ENCODE data around the gene EMC6.

DNA sequence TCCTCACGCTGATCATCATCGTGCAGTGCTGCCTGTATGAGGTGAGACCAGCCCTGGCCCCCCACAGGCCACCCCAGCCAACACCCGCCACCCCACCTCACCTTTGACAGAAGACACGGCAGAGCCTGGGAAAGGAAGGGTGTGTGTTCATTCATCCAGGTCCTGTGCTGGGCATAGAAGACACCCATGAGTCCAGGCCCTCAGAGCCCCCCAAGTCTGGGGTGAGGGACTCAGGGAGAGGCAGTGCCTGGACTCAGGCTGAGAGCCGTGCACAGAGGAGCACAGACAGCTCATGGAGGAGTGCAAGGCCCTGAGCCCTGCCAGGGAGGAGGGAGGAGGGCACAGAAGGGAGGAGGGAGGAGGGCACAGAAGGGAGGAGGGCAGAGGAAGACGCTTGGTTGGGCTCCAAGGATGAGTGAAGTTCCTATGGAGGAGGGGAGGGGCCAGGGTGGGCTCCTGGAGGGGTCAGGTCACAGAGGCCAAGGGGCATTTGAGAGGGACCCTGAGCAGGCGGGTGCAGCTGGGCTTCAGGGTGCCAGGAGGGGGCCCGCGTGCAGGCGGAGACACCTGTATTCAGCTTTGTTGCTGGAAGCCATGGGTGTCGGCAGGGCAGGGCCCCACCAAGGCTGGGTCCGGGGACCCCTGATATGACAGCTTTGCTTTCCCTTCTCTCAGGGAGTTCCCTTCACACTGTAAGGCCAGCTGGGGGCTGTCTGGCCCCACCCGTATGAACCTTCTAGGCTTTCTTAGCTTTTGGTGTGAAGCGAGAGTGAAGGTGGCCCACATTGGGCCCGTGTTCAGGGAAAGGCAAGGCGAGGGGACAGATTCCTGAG, 11.6 kb upstream of the EMC6 start:
- TF ChIP-seq, protein P1, sequence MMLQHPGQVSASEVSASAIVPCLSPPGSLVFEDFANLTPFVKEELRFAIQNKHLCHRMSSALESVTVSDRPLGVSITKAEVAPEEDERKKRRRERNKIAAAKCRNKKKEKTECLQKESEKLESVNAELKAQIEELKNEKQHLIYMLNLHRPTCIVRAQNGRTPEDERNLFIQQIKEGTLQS (CRISPR knock-in tag; IDR thresholded peaks at IDR 0.05) = no peak
- no peak for TF ChIP-seq ZNF850 (CRISPR knock-in tag; conservative IDR thresholded peaks at IDR 0.05)
- no peak for TF ChIP-seq TEAD3 (CRISPR knock-in tag; optimal IDR thresholded peaks at IDR 0.05; ENCODE audit: borderline replicate concordance)

All from HepG2 (cell line).